Common myeloid progenitor, CD34-positive (primary cell): ENCODE measurements around the gene BMF.
A peak's percentile ranks its signal among the peaks of the same experiment; 100 is the strongest.

Source experiments
- CTCF ChIA-PET: fragments of 350-600 bp; sonication (Branson Sonifier 250); formaldehyde crosslinking; loops from one replicate; lab custom pipeline; 2021; ENCODE audit warnings: antibody characterized with exemption; lab: Charles Lee
- POLR2A ChIA-PET: fragments of 350-600 bp; sonication (Branson Sonifier 250); formaldehyde crosslinking; loops from one replicate; lab custom pipeline; 2021; ENCODE audit warnings: antibody characterized with exemption; lab: Charles Lee
- DNase-seq, 3 donors: peaks; one replicate each; pipeline versions ENCODE4 v3.0.0 to v3.0.0-alpha.2; 2013
- H3K27ac ChIP-seq, 2 experiments: 1 replicate in 1 of 2; 2 replicates in 1 of 2; pipeline ENCODE4 v1.7.0; 2013; ENCODE audit warnings: inconsistent platforms in 2 of 2, low read length in 2 of 2, mild to moderate bottlenecking in 2 of 2, low read depth in 1 of 2, moderate library complexity in 1 of 2; ENCODE audit not compliant: severe bottlenecking in 2 of 2, insufficient read depth in 1 of 2, poor library complexity in 1 of 2
- H3K27me3 ChIP-seq, 5 experiments: replicated peaks in 2 of 5; 1 replicate in 3 of 5; 2 replicates in 2 of 5; pipeline versions ENCODE4 v1.6.1 to v1.7.0; 2013; ENCODE audit warnings: low read length in 4 of 5, mild to moderate bottlenecking in 2 of 5, moderate library complexity in 2 of 5, inconsistent platforms in 1 of 5; ENCODE audit not compliant: insufficient read depth in 5 of 5, control insufficient read depth in 4 of 5
- H3K36me3 ChIP-seq, 4 experiments: 1 replicate in 2 of 4; 2 replicates in 2 of 4; pipeline versions ENCODE4 v1.6.1 to v1.7.0; 2013; ENCODE audit warnings: low read length in 3 of 4, control low read depth in 1 of 4, mild to moderate bottlenecking in 1 of 4; ENCODE audit not compliant: control insufficient read depth in 4 of 4, insufficient read depth in 4 of 4
- H3K4me1 ChIP-seq, 4 experiments: 1 replicate in 3 of 4; 2 replicates in 1 of 4; pipeline versions ENCODE4 v1.6.1 to v1.7.1; 2013; ENCODE audit warnings: low read length in 3 of 4, mild to moderate bottlenecking in 3 of 4, control low read depth in 1 of 4, inconsistent platforms in 1 of 4, moderate library complexity in 1 of 4; ENCODE audit not compliant: control insufficient read depth in 4 of 4, insufficient read depth in 4 of 4; ENCODE audit errors: control extremely low read depth in 1 of 4
- H3K4me3 ChIP-seq, 7 experiments: 1 replicate in 4 of 7; 2 replicates in 3 of 7; pipeline versions ENCODE4 v1.5.1 to v1.7.0; 2013; ENCODE audit warnings: mild to moderate bottlenecking in 7 of 7, low read length in 6 of 7, moderate library complexity in 6 of 7, inconsistent platforms in 2 of 7, low read depth in 2 of 7, control low read depth in 1 of 7; ENCODE audit not compliant: insufficient read depth in 4 of 7, control insufficient read depth in 1 of 7; ENCODE audit errors: extremely low read depth in 1 of 7
- H3K9me3 ChIP-seq, 5 experiments: 1 replicate in 4 of 5; 2 replicates in 1 of 5; pipeline versions ENCODE4 v1.6.1 to v1.7.1; 2013; ENCODE audit warnings: low read length in 4 of 5, mild to moderate bottlenecking in 2 of 5, inconsistent platforms in 1 of 5, low read depth in 1 of 5, moderate library complexity in 1 of 5; ENCODE audit not compliant: control insufficient read depth in 4 of 5, insufficient read depth in 2 of 5; ENCODE audit errors: control extremely low read depth in 1 of 5
- WGBS: methylation state at CpG from one replicate; pipeline ENCODE4 v1.1.5; 2013; ENCODE audit not compliant: insufficient coverage; 5-methylcytosine and 5-hydroxymethylcytosine counted together

The BMF gene

GRCh38 chr15:40050788-40051470 lies 57.8 kb downstream of the BMF start:
- H3K27ac ChIP-seq = no peak overlapping the region
- DNase-seq = no peak
- no peaks in the 10 kb centered on the region for H3K36me3 ChIP-seq
- H3K4me1 ChIP-seq = peaks cover 19 to 85% (median 69%) of the 10 kb centered on the region in 4 experiments
- ChIA-PET POLR2A (no interaction called here), CTCF (interaction anchor here (1.3 to 5.8 kb wide), 3 partner anchors 16 to 54 kb away, joined by 3 to 59 read pairs (median 3); partner anchors contain the start of gene BMF)
- no peaks in the 10 kb centered on the region for H3K9me3 ChIP-seq
- no peaks in the 10 kb centered on the region for H3K27me3 ChIP-seq
- H3K4me3 ChIP-seq = no peak overlapping the region
- 94% methylated on average over 9 of the region's 12 CpGs for WGBS

- no peak overlapping the region for H3K27ac ChIP-seq
- no peaks in the 10 kb centered on the region for H3K36me3 ChIP-seq
- 80% methylated on average over 1 of the region's 3 CpGs for WGBS
- H3K9me3 ChIP-seq = no peaks in the 10 kb centered on the region
- ChIA-PET POLR2A (interaction anchor here (2.0 to 2.2 kb wide), 2 partner anchors 50 to 58 kb away, joined by 13 to 15 read pairs; partner anchors contain the start of gene BMF), CTCF (interaction anchor here (0.8 to 8.4 kb wide), 7 partner anchors 9 to 226 kb away, joined by 3 to 224 read pairs (median 6); partner anchors contain the start of gene BMF)
- peaks cover 13 to 84% (median 63%) of the 10 kb centered on the region in 4 experiments for H3K4me1 ChIP-seq
- H3K27me3 ChIP-seq = no peaks in the 10 kb centered on the region
- no peak for DNase-seq
- H3K4me3 ChIP-seq = no peak overlapping the region
Observed at GRCh38 chr15:40048926-40049475, 59.7 kb downstream of the BMF start.

- Histone ChIP-seq H3K9me3 (no peaks in the 10 kb centered on the region), H3K36me3 (no peaks in the 10 kb centered on the region), H3K4me3 (peak overlapping the region in 1 of 7 experiments; percentile 21), H3K27me3 (no peaks in the 10 kb centered on the region), H3K4me1 (peaks cover 13 to 77% (median 56%) of the 10 kb centered on the region in 4 experiments), H3K27ac (peak overlapping the region; percentile 3 to 62)
- ChIA-PET CTCF (interaction anchor here (0.6 to 8.4 kb wide), 11 partner anchors 8 to 264 kb away, joined by 3 to 224 read pairs (median 4); partner anchors contain the start of gene BMF), POLR2A (interaction anchor here (0.6 to 2.2 kb wide), 7 partner anchors 10 to 159 kb away, joined by 3 to 15 read pairs (median 3); partner anchors contain the start of genes BMF and BUB1B)
- 31% methylated on average over 9 of the region's 10 CpGs for WGBS
- DNase-seq = peak in 2 of 3 donors; percentile 88 to 92
Observed at GRCh38 chr15:40048211-40048792, 60.4 kb downstream of the BMF start.

- Histone ChIP-seq H3K4me1 (peaks cover 13 to 70% (median 52%) of the 10 kb centered on the region in 4 experiments), H3K27ac (peak overlapping the region; percentile 3 to 66), H3K4me3 (peak overlapping the region in 1 of 7 experiments; percentile 24), H3K27me3 (no peaks in the 10 kb centered on the region), H3K36me3 (no peaks in the 10 kb centered on the region), H3K9me3 (no peaks in the 10 kb centered on the region)
- CTCF ChIA-PET = interaction anchor here (0.7 to 8.4 kb wide), 20 partner anchors 9 to 264 kb away, joined by 3 to 224 read pairs (median 4); partner anchors contain the start of genes BMF and BUB1B
- POLR2A ChIA-PET = interaction anchor here (0.6 to 2.2 kb wide), 8 partner anchors 9 to 158 kb away, joined by 3 to 15 read pairs (median 3); partner anchors contain the start of genes BMF and BUB1B
- WGBS = 14% methylated on average over 12 of the region's 15 CpGs
- peak; percentile 67 to 93 (median 92) for DNase-seq
Observed at GRCh38 chr15:40047415-40048210, 61.1 kb downstream of the BMF start.

- peak overlapping the region in 1 of 2 experiments; percentile 66 for H3K27ac ChIP-seq
- peaks cover 13 to 66% (median 52%) of the 10 kb centered on the region in 4 experiments for H3K4me1 ChIP-seq
- H3K9me3 ChIP-seq = no peaks in the 10 kb centered on the region
- DNase-seq = peak in 1 of 3 donors; percentile 31
- no peaks in the 10 kb centered on the region for H3K36me3 ChIP-seq
- WGBS = 59% methylated on average over 4 of the region's 5 CpGs
- H3K4me3 ChIP-seq = no peak overlapping the region
- POLR2A ChIA-PET = interaction anchor here (0.6 to 2.2 kb wide), 6 partner anchors 21 to 114 kb away, joined by 3 to 15 read pairs (median 4); partner anchors contain the start of genes BMF and BUB1B
- CTCF ChIA-PET = interaction anchor here (0.8 to 8.4 kb wide), 21 partner anchors 9 to 228 kb away, joined by 3 to 224 read pairs (median 4); partner anchors contain the start of genes BMF and BUB1B
- no peaks in the 10 kb centered on the region for H3K27me3 ChIP-seq
Observed at GRCh38 chr15:40046721-40047414, 61.8 kb downstream of the BMF start.
